ENCODE data around the gene PTGFR.

The PTGFR gene

GRCh38 chr1:78490861-78491450 is at the start of gene PTGFR:
PTGFR (plus strand) TSS chr1:78490974; CDS start chr1:78492744, 1,770 bp downstream.
- no peak for DNase-seq

- no peak for DNase-seq
Measured at GRCh38 chr1:78441921-78442320, 48.9 kb upstream of the PTGFR start.

GRCh38 chr1:78447086-78447485 is 43.7 kb upstream of the PTGFR start:
- no peak for DNase-seq

- no peak for DNase-seq
Measured at GRCh38 chr1:78464449-78464891, 26.3 kb upstream of the PTGFR start.

- DNase-seq: no peak
Measured at GRCh38 chr1:78465143-78465542, 25.6 kb upstream of the PTGFR start.

- no peak for DNase-seq
Measured at GRCh38 chr1:78468521-78468920, 22.3 kb upstream of the PTGFR start.

GRCh38 chr1:78469576-78469975 is 21.2 kb upstream of the PTGFR start:
- DNase-seq: no peak

GRCh38 chr1:78471890-78472620 is 18.7 kb upstream of the PTGFR start:
- DNase-seq: no peak

- DNase-seq: no peak
Measured at GRCh38 chr1:78472851-78473496, 17.8 kb upstream of the PTGFR start.

- DNase-seq: no peak
Measured at GRCh38 chr1:78474092-78474491, 16.7 kb upstream of the PTGFR start.

- DNase-seq: no peak
Measured at GRCh38 chr1:78475888-78476610, 14.7 kb upstream of the PTGFR start.

- DNase-seq: no peak
Measured at GRCh38 chr1:78483903-78484302, 6.9 kb upstream of the PTGFR start.

- DNase-seq: no peak
Measured at GRCh38 chr1:78491451-78492071, 787 bp downstream of the PTGFR start.

- no peak for DNase-seq
Measured at GRCh38 chr1:78492386-78492950, 1.7 kb downstream of the PTGFR start.

GRCh38 chr1:78493451-78493850 is 2.7 kb downstream of the PTGFR start:
- no peak for DNase-seq

- no peak for DNase-seq
Measured at GRCh38 chr1:78497201-78497600, 6.4 kb downstream of the PTGFR start.

- DNase-seq: no peak
Measured at GRCh38 chr1:78500529-78500928, 9.8 kb downstream of the PTGFR start.

- DNase-seq: no peak
Measured at GRCh38 chr1:78501203-78501602, 10.4 kb downstream of the PTGFR start.

GRCh38 chr1:78511334-78511733 is 20.6 kb downstream of the PTGFR start:
- no peak for DNase-seq

- DNase-seq: no peak
Measured at GRCh38 chr1:78516716-78517115, 25.9 kb downstream of the PTGFR start.

- no peak for DNase-seq
Measured at GRCh38 chr1:78519446-78519845, 28.7 kb downstream of the PTGFR start.

- DNase-seq: no peak
Measured at GRCh38 chr1:78520216-78520615, 29.4 kb downstream of the PTGFR start.

- DNase-seq: no peak
Measured at GRCh38 chr1:78520843-78521242, 30.1 kb downstream of the PTGFR start.

All from stimulated activated CD4-positive, alpha-beta T cell treated with anti-CD3 and anti-CD28 coated beads, Interleukin-4, amount 100 ng/mL, for 24 hours (primary cell).